Measurements from ENCODE around the gene ADAMTSL4. TPM values are rescaled to one million over a fixed set of nuclear protein-coding genes. Genes with fewer than 3 reads are reported as not detected.

Gene ADAMTSL4
- total and polyA plus RNA-seq, 9 of the 15 experiments (the other 6 are each of a cell fraction or from before 2014, with no cell fraction given): 12.7 to 212 (median 35.6) TPM

DNA sequence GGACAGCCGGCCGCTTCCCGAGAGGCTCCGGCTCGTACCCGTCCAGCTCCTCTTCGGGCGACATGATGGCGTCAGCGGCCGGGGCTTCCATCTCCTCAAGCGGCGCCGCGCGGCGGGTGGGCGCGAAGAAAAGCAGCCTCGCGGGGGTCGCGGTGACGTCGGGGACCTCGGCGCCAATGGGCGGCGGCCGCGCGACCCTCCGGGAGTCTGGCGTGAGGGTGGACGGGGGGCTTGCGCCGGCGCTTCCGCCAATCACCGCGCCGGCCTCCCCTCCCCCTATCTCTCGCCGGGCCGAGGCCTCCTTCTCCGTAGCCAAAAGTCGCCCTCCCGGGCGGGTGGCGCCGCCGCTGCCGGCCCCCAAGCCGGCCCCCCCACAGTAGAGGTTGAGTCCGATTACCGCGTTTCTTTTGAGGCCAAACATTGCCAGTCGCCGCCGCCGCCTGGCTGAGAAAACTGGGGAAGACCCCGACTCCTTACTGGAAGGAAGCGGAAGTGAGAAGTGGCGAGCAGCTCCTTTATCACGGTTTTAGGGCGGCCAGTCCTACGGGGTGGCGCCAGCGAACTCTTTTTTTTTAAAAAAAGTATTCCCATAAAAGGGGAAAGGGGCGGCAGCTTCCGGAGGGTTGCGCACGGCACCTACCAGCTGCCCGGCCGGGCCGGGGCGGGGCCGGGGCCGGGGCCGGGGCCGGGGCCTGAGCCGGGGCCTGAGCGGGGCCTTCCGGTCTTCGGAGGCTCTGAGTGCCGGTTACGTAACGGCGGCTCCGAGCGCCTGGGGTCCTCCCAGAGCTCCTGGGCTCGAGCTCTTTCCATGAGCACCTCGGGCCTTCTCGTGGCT is 30.1 kb downstream of the ADAMTSL4 start, which contains the start of gene MCL1 (continued):
- TF ChIP-seq ZNF584 (CRISPR knock-in tag; IDR thresholded peaks at IDR 0.05; ENCODE audit: low read depth): peak; percentile 54; the same call in 1 of the 2 replicates
- peak; percentile 14; the same call in 1 of the 2 replicates for TF ChIP-seq ZNF224 (CRISPR knock-in tag; IDR thresholded peaks at IDR 0.05)
- TF ChIP-seq SRSF3 (IDR thresholded peaks at IDR 0.05; ENCODE audit: insufficient read depth, low read length): no peak; the same call in 1 of the 2 replicates
- TF ChIP-seq, protein P1, sequence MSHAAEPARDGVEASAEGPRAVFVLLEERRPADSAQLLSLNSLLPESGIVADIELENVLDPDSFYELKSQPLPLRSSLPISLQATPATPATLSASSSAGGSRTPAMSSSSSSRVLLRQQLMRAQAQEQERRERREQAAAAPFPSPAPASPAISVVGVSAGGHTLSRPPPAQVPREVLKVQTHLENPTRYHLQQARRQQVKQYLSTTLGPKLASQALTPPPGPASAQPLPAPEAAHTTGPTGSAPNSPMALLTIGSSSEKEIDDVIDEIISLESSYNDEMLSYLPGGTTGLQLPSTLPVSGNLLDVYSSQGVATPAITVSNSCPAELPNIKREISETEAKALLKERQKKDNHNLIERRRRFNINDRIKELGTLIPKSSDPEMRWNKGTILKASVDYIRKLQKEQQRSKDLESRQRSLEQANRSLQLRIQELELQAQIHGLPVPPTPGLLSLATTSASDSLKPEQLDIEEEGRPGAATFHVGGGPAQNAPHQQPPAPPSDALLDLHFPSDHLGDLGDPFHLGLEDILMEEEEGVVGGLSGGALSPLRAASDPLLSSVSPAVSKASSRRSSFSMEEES (CRISPR knock-in tag; IDR thresholded peaks at IDR 0.05): no peak
- TF ChIP-seq KDM5B (IDR thresholded peaks at IDR 0.05; ENCODE audit: insufficient replicate concordance, low read depth, low read length): peak; percentile 99
- TF ChIP-seq ZNF764 (CRISPR knock-in tag; IDR thresholded peaks at IDR 0.05; ENCODE audit: low read depth): no peak
- no peak for TF ChIP-seq ZNF140 (CRISPR knock-in tag; IDR thresholded peaks at IDR 0.05)
- no peak for TF ChIP-seq MIER1 (IDR thresholded peaks at IDR 0.05; ENCODE audit: low read depth)
- TF ChIP-seq, protein P2, sequence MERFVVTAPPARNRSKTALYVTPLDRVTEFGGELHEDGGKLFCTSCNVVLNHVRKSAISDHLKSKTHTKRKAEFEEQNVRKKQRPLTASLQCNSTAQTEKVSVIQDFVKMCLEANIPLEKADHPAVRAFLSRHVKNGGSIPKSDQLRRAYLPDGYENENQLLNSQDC (CRISPR knock-in tag; IDR thresholded peaks at IDR 0.05): peak; percentile 67; the same call in 1 of the 2 replicates
- no peak for TF ChIP-seq MAFF (IDR thresholded peaks at IDR 0.05; ENCODE audit: low read length)
- TF ChIP-seq ZNF644 (tag; IDR thresholded peaks at IDR 0.05; ENCODE audit: low read depth): no peak
- no peak for TF ChIP-seq ZNF253 (CRISPR knock-in tag; conservative IDR thresholded peaks at IDR 0.05)
- no peak for TF ChIP-seq CHCHD3 (CRISPR knock-in tag; IDR thresholded peaks at IDR 0.05)
- TF ChIP-seq, protein P3, sequence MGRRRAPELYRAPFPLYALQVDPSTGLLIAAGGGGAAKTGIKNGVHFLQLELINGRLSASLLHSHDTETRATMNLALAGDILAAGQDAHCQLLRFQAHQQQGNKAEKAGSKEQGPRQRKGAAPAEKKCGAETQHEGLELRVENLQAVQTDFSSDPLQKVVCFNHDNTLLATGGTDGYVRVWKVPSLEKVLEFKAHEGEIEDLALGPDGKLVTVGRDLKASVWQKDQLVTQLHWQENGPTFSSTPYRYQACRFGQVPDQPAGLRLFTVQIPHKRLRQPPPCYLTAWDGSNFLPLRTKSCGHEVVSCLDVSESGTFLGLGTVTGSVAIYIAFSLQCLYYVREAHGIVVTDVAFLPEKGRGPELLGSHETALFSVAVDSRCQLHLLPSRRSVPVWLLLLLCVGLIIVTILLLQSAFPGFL (CRISPR knock-in tag; IDR thresholded peaks at IDR 0.05): no peak
- TF ChIP-seq POLR2A (conservative IDR thresholded peaks at IDR 0.05): peak; percentile 99
- no peak for TF ChIP-seq ZNF23 (CRISPR knock-in tag; IDR thresholded peaks at IDR 0.05)
- no peak for TF ChIP-seq NUFIP1 (IDR thresholded peaks at IDR 0.05; ENCODE audit: partially characterized antibody)
- TF ChIP-seq, protein P4, sequence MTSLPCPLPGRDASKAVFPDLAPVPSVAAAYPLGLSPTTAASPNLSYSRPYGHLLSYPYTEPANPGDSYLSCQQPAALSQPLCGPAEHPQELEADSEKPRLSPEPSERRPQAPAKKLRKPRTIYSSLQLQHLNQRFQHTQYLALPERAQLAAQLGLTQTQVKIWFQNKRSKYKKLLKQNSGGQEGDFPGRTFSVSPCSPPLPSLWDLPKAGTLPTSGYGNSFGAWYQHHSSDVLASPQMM (CRISPR knock-in tag; IDR thresholded peaks at IDR 0.05): no peak
- peak in 1 of 2 experiments; percentile 64; a peak in 1 of 4 replicates for TF ChIP-seq TEAD1 (CRISPR knock-in tag; IDR thresholded peaks at IDR 0.05)
- no peak for TF ChIP-seq NCOA2 (IDR thresholded peaks at IDR 0.05; ENCODE audit: partially characterized antibody in 2 of 2)
- no peak for TF ChIP-seq NR2C1 (IDR thresholded peaks at IDR 0.05)
- TF ChIP-seq NR2C1 (tag; IDR thresholded peaks at IDR 0.05): no peak
- no peak for TF ChIP-seq PTBP1 (IDR thresholded peaks at IDR 0.05; ENCODE audit: low read depth, low read length)
- TF ChIP-seq BRF1 (IDR thresholded peaks at IDR 0.05; ENCODE audit: borderline replicate concordance, extremely low read depth, insufficient read length): no peak
- TF ChIP-seq ZBTB1 (CRISPR knock-in tag; IDR thresholded peaks at IDR 0.05; ENCODE audit: borderline replicate concordance, low read depth): no peak
- no peak for TF ChIP-seq SMARCB1 (IDR thresholded peaks at IDR 0.05; ENCODE audit: insufficient read length, low read depth)
- TF ChIP-seq SMAD3 (CRISPR knock-in tag; conservative IDR thresholded peaks at IDR 0.05): 0 out of 2 replicates have a peak, but pooled peaks have one; percentile 26

Measured in K562 (cell line).